DND-41 (cell line): ENCODE data around the gene MATN3.

Experiments used
- ATAC-seq: fragments of 200-7000 bp; cut with Tn5 transposase; 3 replicates; pipeline ENCODE4 v1.9.1; 2021; ENCODE audit warnings: low read depth; ENCODE audit not compliant: insufficient read depth
- DNase-seq: peaks from one replicate; pipeline ENCODE4 v3.0.0-alpha.2; 2020
- H2AFZ ChIP-seq: 2 replicates; pipeline ENCODE4 v1.6.0; 2012; ENCODE audit warnings: low read depth, low read length
- H3K27ac ChIP-seq: 2 replicates; pipeline ENCODE4 v1.5.1; 2012; ENCODE audit warnings: low read length, inconsistent platforms
- H3K27me3 ChIP-seq: fragments of 200-600 bp; sonication (generic); 2 replicates; pipeline ENCODE4 v1.6.0; 2012; ENCODE audit warnings: low read length, mild to moderate bottlenecking, inconsistent platforms; ENCODE audit not compliant: insufficient read depth, poor library complexity
- H3K36me3 ChIP-seq: 2 replicates; pipeline ENCODE4 v1.5.1; 2012; ENCODE audit warnings: low read length, inconsistent platforms; ENCODE audit not compliant: insufficient read depth
- H3K4me1 ChIP-seq: 2 replicates; pipeline ENCODE4 v1.5.1; 2012; ENCODE audit warnings: mild to moderate bottlenecking, low read length; ENCODE audit not compliant: insufficient read depth
- H3K4me2 ChIP-seq: 2 replicates; pipeline ENCODE4 v1.6.0; 2012; ENCODE audit warnings: mild to moderate bottlenecking, moderate library complexity, low read length, inconsistent platforms; ENCODE audit not compliant: insufficient read depth
- H3K4me3 ChIP-seq, 2 experiments: fragments of 200-600 bp in 1 of 2; shearing (Covaris generic) in 1 of 2; 2 replicates each; pipeline ENCODE4 v1.5.1; 2012 to 2016; ENCODE audit warnings: inconsistent platforms in 2 of 2, low read length in 2 of 2, mild to moderate bottlenecking in 2 of 2, low read depth in 1 of 2, moderate library complexity in 1 of 2
- H3K79me2 ChIP-seq: 2 replicates; pipeline ENCODE4 v1.6.0; 2012; ENCODE audit warnings: low read length, inconsistent platforms; ENCODE audit not compliant: insufficient read depth
- H3K9ac ChIP-seq: 2 replicates; pipeline ENCODE4 v1.6.0; 2012; ENCODE audit warnings: low read depth, mild to moderate bottlenecking, inconsistent platforms, low read length, moderate library complexity
- H3K9me3 ChIP-seq: 2 replicates; pipeline ENCODE4 v1.5.1; 2012; ENCODE audit warnings: low read length, moderate library complexity, mild to moderate bottlenecking, inconsistent platforms; ENCODE audit not compliant: insufficient read depth, severe bottlenecking
- H4K20me1 ChIP-seq: 2 replicates; pipeline ENCODE4 v1.6.0; 2012; ENCODE audit warnings: low read length; ENCODE audit not compliant: insufficient read depth
- CTCF ChIP-seq: IDR thresholded peaks from 2 replicates; pipeline ENCODE4 v1.5.1; 2012; ENCODE audit warnings: borderline replicate concordance, low read length, moderate library complexity, mild to moderate bottlenecking; ENCODE audit not compliant: poor library complexity, severe bottlenecking; ENCODE audit errors: extremely low read depth
- EZH2 ChIP-seq: IDR thresholded peaks from 3 replicates; pipeline ENCODE4 v1.6.1; 2012; ENCODE audit warnings: borderline replicate concordance, low read depth, mild to moderate bottlenecking, moderate library complexity, low read length, inconsistent platforms; ENCODE audit not compliant: severe bottlenecking

The MATN3 gene

GRCh38 chr2:20034821-20035220 is 22.4 kb upstream of the MATN3 start:
- no peak overlapping the region for H3K4me3 ChIP-seq
- no peak overlapping the region for H3K27ac ChIP-seq
- DNase-seq (no peak), ATAC-seq (no peak)
- H3K36me3 ChIP-seq, result peaks cover 94% of the 10 kb centered on the region
- no peak for TF ChIP-seq CTCF
- TF ChIP-seq EZH2, result no peak
- no peak overlapping the region for H3K9ac ChIP-seq
- no peak overlapping the region for H2AFZ ChIP-seq
- no peaks in the 10 kb centered on the region for H3K4me1 ChIP-seq
- H3K4me2 ChIP-seq, result no peak overlapping the region
- H4K20me1 ChIP-seq, result no peaks in the 10 kb centered on the region
- no peaks in the 10 kb centered on the region for H3K79me2 ChIP-seq
- no peaks in the 10 kb centered on the region for H3K9me3 ChIP-seq
- no peaks in the 10 kb centered on the region for H3K27me3 ChIP-seq

DNA sequence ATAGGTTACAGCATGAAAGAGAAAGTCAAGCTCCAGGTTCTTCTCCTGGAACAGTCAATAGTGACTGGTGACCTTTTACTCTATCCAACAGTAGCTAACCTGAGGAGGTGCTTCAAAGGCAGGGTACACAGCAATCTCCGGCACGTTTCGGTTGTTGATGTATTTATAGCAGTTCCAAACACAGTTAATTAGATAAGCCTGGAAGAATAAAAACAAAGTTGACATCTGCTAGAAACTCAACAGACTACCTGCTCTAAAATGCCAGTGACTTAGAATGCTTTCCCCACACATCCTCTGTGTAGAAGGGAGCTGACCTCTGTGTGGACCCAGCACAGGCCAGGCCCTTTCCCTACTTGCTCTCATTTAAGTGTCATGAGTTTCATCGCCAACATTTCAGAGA is 21.8 kb upstream of the MATN3 start:
- Histone ChIP-seq H3K4me1 (no peaks in the 10 kb centered on the region), H4K20me1 (no peaks in the 10 kb centered on the region), H3K4me3 (no peak overlapping the region), H2AFZ (no peak overlapping the region), H3K36me3 (peaks cover 94% of the 10 kb centered on the region), H3K9me3 (no peaks in the 10 kb centered on the region), H3K27ac (no peak overlapping the region), H3K79me2 (no peaks in the 10 kb centered on the region), H3K9ac (no peak overlapping the region), H3K4me2 (no peak overlapping the region), H3K27me3 (no peaks in the 10 kb centered on the region)
- DNase-seq, result no peak
- ATAC-seq, result no peak
- TF ChIP-seq CTCF (no peak), EZH2 (no peak)

GRCh38 chr2:20033322-20033721 is 20.9 kb upstream of the MATN3 start:
- Histone ChIP-seq H3K4me2 (no peak overlapping the region), H3K9me3 (no peaks in the 10 kb centered on the region), H3K27ac (no peak overlapping the region), H4K20me1 (no peaks in the 10 kb centered on the region), H2AFZ (no peak overlapping the region), H3K9ac (no peak overlapping the region), H3K4me1 (no peaks in the 10 kb centered on the region), H3K4me3 (no peak overlapping the region), H3K27me3 (no peaks in the 10 kb centered on the region), H3K79me2 (no peaks in the 10 kb centered on the region), H3K36me3 (peaks cover 94% of the 10 kb centered on the region)
- TF ChIP-seq CTCF, result no peak
- TF ChIP-seq EZH2, result no peak
- DNase-seq (no peak), ATAC-seq (no peak)

DNA sequence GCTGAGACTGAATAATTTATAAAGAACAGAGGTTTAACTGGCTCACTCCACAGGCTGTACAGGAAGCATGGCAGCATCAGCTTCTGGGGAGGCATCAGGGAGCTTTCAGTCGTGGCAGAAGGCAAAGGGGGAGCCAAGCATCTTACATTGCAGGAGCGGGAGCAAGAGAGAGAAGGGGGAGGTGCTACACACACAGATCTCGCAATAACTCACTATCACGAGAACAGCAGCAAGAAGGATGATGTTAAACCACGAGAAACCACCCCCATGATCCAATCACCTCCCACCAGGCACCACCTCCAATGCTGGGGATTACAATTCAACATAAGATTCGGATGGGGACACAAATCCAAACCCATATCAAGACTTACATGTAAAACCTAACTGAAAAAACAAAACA is 17.8 kb upstream of the MATN3 start:
- H3K27me3 ChIP-seq, result no peaks in the 10 kb centered on the region
- no peaks in the 10 kb centered on the region for H4K20me1 ChIP-seq
- no peak for TF ChIP-seq EZH2
- no peak for TF ChIP-seq CTCF
- H2AFZ ChIP-seq, result no peak overlapping the region
- H3K27ac ChIP-seq, result no peak overlapping the region
- no peaks in the 10 kb centered on the region for H3K4me1 ChIP-seq
- no peak overlapping the region for H3K9ac ChIP-seq
- H3K4me3 ChIP-seq, result no peak overlapping the region
- peaks cover 68% of the 10 kb centered on the region for H3K36me3 ChIP-seq
- no peaks in the 10 kb centered on the region for H3K79me2 ChIP-seq
- no peak overlapping the region for H3K4me2 ChIP-seq
- H3K9me3 ChIP-seq, result no peaks in the 10 kb centered on the region
- ATAC-seq (no peak), DNase-seq (no peak)
